ENCODE data around the gene MFSD12.

The MFSD12 gene

DNA sequence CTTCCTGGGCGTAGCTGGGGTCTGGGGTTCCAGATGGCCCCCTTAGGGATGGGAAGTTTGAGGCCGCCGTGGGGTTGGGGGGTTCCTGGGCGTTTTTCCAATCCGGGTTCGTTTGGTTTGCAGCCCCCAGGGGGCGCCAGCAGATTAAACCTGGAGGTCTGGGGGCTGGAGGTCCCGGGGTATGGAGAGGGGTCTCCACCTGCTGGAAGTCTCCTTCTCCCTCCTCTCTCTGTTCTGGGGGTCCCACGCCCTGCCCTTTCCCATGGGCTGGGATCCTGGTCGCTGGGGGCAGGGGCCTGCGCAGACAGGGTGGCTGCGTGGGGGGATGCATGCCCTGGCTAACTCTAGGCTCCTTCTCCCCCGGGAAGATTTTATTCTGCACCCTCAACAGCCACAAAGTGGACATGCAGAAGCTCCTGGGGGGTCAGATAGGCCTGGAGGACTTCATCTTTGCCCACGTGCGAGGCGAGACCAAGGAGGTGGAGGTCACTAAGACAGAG is 28.8 kb upstream of the MFSD12 start:
- no peak for TF ChIP-seq ZNF514 (tag by site-specific recombination; IDR thresholded peaks at IDR 0.05)
- TF ChIP-seq ZNF366 (tag by site-specific recombination; conservative IDR thresholded peaks at IDR 0.05), result no peak
- TF ChIP-seq, protein P1, sequence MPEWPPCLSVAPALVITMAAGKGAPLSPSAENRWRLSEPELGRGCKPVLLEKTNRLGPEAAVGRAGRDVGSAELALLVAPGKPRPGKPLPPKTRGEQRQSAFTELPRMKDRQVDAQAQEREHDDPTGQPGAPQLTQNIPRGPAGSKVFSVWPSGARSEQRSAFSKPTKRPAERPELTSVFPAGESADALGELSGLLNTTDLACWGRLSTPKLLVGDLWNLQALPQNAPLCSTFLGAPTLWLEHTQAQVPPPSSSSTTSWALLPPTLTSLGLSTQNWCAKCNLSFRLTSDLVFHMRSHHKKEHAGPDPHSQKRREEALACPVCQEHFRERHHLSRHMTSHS (tag by site-specific recombination; IDR thresholded peaks at IDR 0.05), result no peak
- TF ChIP-seq, protein P2, sequence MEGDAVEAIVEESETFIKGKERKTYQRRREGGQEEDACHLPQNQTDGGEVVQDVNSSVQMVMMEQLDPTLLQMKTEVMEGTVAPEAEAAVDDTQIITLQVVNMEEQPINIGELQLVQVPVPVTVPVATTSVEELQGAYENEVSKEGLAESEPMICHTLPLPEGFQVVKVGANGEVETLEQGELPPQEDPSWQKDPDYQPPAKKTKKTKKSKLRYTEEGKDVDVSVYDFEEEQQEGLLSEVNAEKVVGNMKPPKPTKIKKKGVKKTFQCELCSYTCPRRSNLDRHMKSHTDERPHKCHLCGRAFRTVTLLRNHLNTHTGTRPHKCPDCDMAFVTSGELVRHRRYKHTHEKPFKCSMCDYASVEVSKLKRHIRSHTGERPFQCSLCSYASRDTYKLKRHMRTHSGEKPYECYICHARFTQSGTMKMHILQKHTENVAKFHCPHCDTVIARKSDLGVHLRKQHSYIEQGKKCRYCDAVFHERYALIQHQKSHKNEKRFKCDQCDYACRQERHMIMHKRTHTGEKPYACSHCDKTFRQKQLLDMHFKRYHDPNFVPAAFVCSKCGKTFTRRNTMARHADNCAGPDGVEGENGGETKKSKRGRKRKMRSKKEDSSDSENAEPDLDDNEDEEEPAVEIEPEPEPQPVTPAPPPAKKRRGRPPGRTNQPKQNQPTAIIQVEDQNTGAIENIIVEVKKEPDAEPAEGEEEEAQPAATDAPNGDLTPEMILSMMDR (tag by site-specific recombination; IDR thresholded peaks at IDR 0.05), result peak; percentile 31; the same call in 1 of the 2 replicates
- TF ChIP-seq, protein P3, sequence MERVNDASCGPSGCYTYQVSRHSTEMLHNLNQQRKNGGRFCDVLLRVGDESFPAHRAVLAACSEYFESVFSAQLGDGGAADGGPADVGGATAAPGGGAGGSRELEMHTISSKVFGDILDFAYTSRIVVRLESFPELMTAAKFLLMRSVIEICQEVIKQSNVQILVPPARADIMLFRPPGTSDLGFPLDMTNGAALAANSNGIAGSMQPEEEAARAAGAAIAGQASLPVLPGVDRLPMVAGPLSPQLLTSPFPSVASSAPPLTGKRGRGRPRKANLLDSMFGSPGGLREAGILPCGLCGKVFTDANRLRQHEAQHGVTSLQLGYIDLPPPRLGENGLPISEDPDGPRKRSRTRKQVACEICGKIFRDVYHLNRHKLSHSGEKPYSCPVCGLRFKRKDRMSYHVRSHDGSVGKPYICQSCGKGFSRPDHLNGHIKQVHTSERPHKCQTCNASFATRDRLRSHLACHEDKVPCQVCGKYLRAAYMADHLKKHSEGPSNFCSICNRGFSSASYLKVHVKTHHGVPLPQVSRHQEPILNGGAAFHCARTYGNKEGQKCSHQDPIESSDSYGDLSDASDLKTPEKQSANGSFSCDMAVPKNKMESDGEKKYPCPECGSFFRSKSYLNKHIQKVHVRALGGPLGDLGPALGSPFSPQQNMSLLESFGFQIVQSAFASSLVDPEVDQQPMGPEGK (tag by site-specific recombination; IDR thresholded peaks at IDR 0.05), result peak; percentile 34; the same call in 1 of the 2 replicates
- TF ChIP-seq, protein P4, sequence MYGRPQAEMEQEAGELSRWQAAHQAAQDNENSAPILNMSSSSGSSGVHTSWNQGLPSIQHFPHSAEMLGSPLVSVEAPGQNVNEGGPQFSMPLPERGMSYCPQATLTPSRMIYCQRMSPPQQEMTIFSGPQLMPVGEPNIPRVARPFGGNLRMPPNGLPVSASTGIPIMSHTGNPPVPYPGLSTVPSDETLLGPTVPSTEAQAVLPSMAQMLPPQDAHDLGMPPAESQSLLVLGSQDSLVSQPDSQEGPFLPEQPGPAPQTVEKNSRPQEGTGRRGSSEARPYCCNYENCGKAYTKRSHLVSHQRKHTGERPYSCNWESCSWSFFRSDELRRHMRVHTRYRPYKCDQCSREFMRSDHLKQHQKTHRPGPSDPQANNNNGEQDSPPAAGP (tag by site-specific recombination; IDR thresholded peaks at IDR 0.05), result no peak
- no peak for TF ChIP-seq WT1 (tag by site-specific recombination; IDR thresholded peaks at IDR 0.05)
- Histone ChIP-seq H3K27ac (ENCODE audit: extremely low read depth, low read depth, low read length) (no peak overlapping the region), H3K36me3 (ENCODE audit: control insufficient read depth in 2 of 2, insufficient read depth in 1 of 2, low read length in 2 of 2) (no peaks in the 10 kb centered on the region), H3K4me3 (ENCODE audit: low read depth, low read length) (no peak overlapping the region), H3K9me3 (ENCODE audit: control insufficient read depth, insufficient read depth, low read depth, low read length) (no peaks in the 10 kb centered on the region), H3K4me1 (ENCODE audit: control insufficient read depth, insufficient read depth, low read length) (no peaks in the 10 kb centered on the region)
- CTCF ChIA-PET, result interaction anchor here (0.7 to 1.8 kb wide), 8 partner anchors 10 to 200 kb away, joined by 3 to 6 read pairs (median 3); partner anchors contain the start of gene HMG20B
- POLR2A ChIA-PET, result interaction anchor here (2.2 kb wide), 1 partner anchor 12 kb away, joined by 13 read pairs; no protein-coding TSS in a partner anchor

DNA sequence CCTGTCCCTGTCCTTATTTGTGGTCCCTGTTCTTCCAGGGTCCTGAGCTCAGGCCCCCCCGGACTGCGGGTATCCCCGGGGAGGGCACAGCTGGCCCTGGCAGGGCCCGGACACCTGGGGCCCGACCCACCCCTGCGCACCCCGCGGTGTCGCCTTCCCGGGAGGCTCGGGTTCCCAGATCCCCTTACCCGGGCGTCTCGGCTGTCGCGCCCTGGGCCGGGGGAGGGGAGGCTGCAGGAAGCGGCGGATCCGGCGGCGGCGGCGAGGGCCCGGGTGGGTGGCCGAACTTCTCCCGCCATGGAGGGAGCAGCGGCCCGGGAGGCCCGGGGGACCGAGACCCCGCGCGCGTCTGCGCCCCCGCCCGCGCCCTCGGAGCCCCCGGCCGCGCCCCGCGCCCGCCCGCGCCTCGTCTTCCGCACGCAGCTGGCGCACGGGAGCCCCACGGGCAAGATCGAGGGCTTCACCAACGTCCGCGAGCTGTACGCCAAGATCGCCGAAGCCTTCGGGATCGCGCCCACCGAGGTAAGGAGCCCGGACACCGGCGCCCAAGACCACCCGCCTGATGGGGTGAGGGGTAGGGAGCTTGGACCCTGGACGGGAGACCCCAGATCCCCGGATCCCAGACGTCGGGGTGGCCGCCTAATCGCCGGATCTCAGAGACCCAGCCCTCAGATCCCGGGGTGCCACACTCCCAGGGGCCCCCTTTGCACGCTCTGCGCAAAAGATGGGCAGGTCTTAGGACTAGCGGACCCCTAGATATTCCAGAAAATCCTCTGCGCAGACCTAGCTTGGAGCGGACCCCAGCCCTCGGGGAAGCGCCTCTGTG is 28.1 kb upstream of the MFSD12 start, which contains the start of gene GIPC3:
Gene GIPC3, plus strand, starts transcription at position 178 of the 826 bp plus-strand sequence. Its CDS starts 120 bp downstream, at position 298.
- CTCF ChIA-PET, result interaction anchor here (0.7 to 1.8 kb wide), 7 partner anchors 10 to 200 kb away, joined by 3 to 6 read pairs (median 3); no protein-coding TSS in a partner anchor
- no peak within 1 kb of the TSS for H3K27ac ChIP-seq (ENCODE audit: extremely low read depth, low read depth, low read length)
- TF ChIP-seq GLIS2 (tag by site-specific recombination; IDR thresholded peaks at IDR 0.05), result 0 out of 2 replicates have a peak, but pooled peaks have one; percentile 17
- no peak for TF ChIP-seq ZNF24 (tag by site-specific recombination; IDR thresholded peaks at IDR 0.05)
- 0 out of 2 replicates have a peak, but pooled peaks have one; percentile 32 for TF ChIP-seq ZNF423 (tag by site-specific recombination; IDR thresholded peaks at IDR 0.05)
- peak; percentile 20; the same call in 1 of the 2 replicates for TF ChIP-seq ZIC2 (tag by site-specific recombination; IDR thresholded peaks at IDR 0.05)
- TF ChIP-seq, protein P5, sequence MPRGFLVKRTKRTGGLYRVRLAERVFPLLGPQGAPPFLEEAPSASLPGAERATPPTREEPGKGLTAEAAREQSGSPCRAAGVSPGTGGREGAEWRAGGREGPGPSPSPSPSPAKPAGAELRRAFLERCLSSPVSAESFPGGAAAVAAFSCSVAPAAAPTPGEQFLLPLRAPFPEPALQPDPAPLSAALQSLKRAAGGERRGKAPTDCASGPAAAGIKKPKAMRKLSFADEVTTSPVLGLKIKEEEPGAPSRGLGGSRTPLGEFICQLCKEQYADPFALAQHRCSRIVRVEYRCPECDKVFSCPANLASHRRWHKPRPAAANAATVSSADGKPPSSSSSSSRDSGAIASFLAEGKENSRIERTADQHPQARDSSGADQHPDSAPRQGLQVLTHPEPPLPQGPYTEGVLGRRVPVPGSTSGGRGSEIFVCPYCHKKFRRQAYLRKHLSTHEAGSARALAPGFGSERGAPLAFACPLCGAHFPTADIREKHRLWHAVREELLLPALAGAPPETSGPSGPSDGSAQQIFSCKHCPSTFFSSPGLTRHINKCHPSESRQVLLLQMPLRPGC (tag by site-specific recombination; IDR thresholded peaks at IDR 0.05), result no peak
- peak; percentile 70 for TF ChIP-seq GLIS1 (tag by site-specific recombination; IDR thresholded peaks at IDR 0.05)
- no peaks in the 10 kb centered on the region for H3K4me1 ChIP-seq (ENCODE audit: control insufficient read depth, insufficient read depth, low read length)
- no peak within 1 kb of the TSS for H3K4me3 ChIP-seq (ENCODE audit: low read depth, low read length)
- no peaks in the 10 kb centered on the region for H3K36me3 ChIP-seq (ENCODE audit: control insufficient read depth in 2 of 2, insufficient read depth in 1 of 2, low read length in 2 of 2)
- H3K9me3 ChIP-seq (ENCODE audit: control insufficient read depth, insufficient read depth, low read depth, low read length), result no peaks in the 10 kb centered on the region
- POLR2A ChIA-PET, result interaction anchor here (2.2 kb wide), 1 partner anchor 12 kb away, joined by 13 read pairs; no protein-coding TSS in a partner anchor

All from HEK293 (cell line).